Fibroblast of lung (primary cell): ENCODE measurements around the gene TM9SF2. TPM values are rescaled to one million over a fixed set of nuclear protein-coding genes. Genes with fewer than 3 reads are reported as not detected.

ENCODE experiments used
- DNase-seq, 2 donors: peaks; one replicate each; pipeline versions ENCODE4 v3.0.0 to v3.0.0-alpha.2; 2010; ENCODE audit warnings: low read depth in 2 of 2
- H2AFZ ChIP-seq: 2 replicates; pipeline ENCODE4 v1.5.1; 2012; ENCODE audit warnings: low read length, control low read depth, inconsistent platforms
- H3K27ac ChIP-seq: 2 replicates; pipeline ENCODE4 v1.5.1; 2011; ENCODE audit warnings: low read length, control low read depth; ENCODE audit not compliant: insufficient read depth
- H3K27me3 ChIP-seq: 2 replicates; pipeline ENCODE4 v1.5.1; 2011; ENCODE audit warnings: mild to moderate bottlenecking, low read length; ENCODE audit not compliant: control insufficient read depth, insufficient read depth
- H3K36me3 ChIP-seq: 2 replicates; pipeline ENCODE4 v1.5.1; 2011; ENCODE audit warnings: low read length; ENCODE audit not compliant: control insufficient read depth, insufficient read depth
- H3K4me1 ChIP-seq: 2 replicates; pipeline ENCODE4 v1.5.1; 2011; ENCODE audit warnings: low read length; ENCODE audit not compliant: control insufficient read depth, insufficient read depth; ENCODE audit errors: extremely low read depth
- H3K4me2 ChIP-seq: 2 replicates; pipeline ENCODE4 v1.5.1; 2011; ENCODE audit warnings: low read length, control low read depth; ENCODE audit not compliant: insufficient read depth; ENCODE audit errors: extremely low read depth
- H3K4me3 ChIP-seq, 4 experiments: fragments of 200-600 bp in 1 of 4; sonication (generic) in 1 of 4; replicated peaks in 1 of 4; 2 replicates each; pipeline ENCODE4 v1.5.1; 2011 to 2016; ENCODE audit warnings: low read length in 4 of 4, low read depth in 3 of 4, mild to moderate bottlenecking in 3 of 4, control low read depth in 2 of 4, inconsistent platforms in 1 of 4, mixed read lengths in 1 of 4; ENCODE audit not compliant: insufficient read depth in 1 of 4; ENCODE audit errors: control extremely low read depth in 1 of 4
- H3K79me2 ChIP-seq: 2 replicates; pipeline ENCODE4 v1.5.1; 2012; ENCODE audit warnings: mild to moderate bottlenecking, low read length, inconsistent platforms; ENCODE audit not compliant: control insufficient read depth, insufficient read depth
- H3K9ac ChIP-seq: 2 replicates; pipeline ENCODE4 v1.5.1; 2011; ENCODE audit warnings: mild to moderate bottlenecking, low read length, control low read depth; ENCODE audit not compliant: insufficient read depth
- H3K9me3 ChIP-seq: 2 replicates; pipeline ENCODE4 v1.5.1; 2012; ENCODE audit warnings: low read depth, low read length; ENCODE audit not compliant: control insufficient read depth, insufficient read depth
- H4K20me1 ChIP-seq: 2 replicates; pipeline ENCODE4 v1.5.1; 2011; ENCODE audit warnings: low read length; ENCODE audit not compliant: control insufficient read depth, insufficient read depth; ENCODE audit errors: extremely low read depth
- EZH2 ChIP-seq: IDR thresholded peaks from 2 replicates; pipeline ENCODE4 v1.5.1; 2012; ENCODE audit warnings: low read length, control low read depth, mild to moderate bottlenecking; ENCODE audit errors: missing control alignments
- polyA plus RNA-seq, 2 donors: library from polyadenylated mRNA; depleted of rRNA in 1 of 2; stranded (reverse) in 1 of 2; unstranded in 1 of 2; fragments of >200 nt; gene quantifications; 2 replicates each; pipeline ENCODE4 v1.2.1, GENCODE V29; 2011 to 2012; ENCODE audit warnings: missing spikeins in 1 of 2
- total RNA-seq: library from RNA; depleted of rRNA; stranded (reverse); fragments of >200 nt; gene quantifications from 2 replicates; pipeline ENCODE4 v1.2.1, GENCODE V29; 2014
- TF ChIP-seq, protein P1 (sequence below), 2 donors: IDR thresholded peaks in 1 of 2; conservative IDR thresholded peaks in 1 of 2; 1 replicate in 1 of 2; 2 replicates in 1 of 2; pipeline ENCODE4 v1.5.1; 2011 to 2012; ENCODE audit warnings: low read length in 2 of 2, control low read depth in 1 of 2, inconsistent platforms in 1 of 2, low read depth in 1 of 2, mild to moderate bottlenecking in 1 of 2

TM9SF2 gene
- total and polyA plus RNA-seq, 2 donors (not counting 1 experiment from before 2014, with no cell fraction given), result 109 to 149 TPM

DNA sequence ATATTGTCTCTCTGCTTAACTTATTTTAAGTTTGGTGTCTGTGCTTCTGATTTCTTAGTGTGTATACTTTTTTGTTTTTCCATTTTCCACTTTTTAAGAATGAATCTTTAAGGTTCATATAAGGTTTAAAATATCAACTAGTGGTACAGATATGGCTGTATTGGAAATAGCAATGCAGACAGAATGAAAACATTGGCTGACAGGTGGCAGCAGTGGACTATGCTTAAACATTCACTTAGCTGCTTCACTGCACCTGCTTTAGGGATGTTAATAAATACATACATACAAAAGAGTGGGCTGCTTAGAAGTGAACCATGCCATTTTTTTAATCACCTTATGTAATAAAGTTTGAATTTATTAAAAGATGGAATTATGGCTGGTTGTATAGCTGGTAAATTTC lies 27.3 kb downstream of the TM9SF2 start:
- Histone ChIP-seq H3K9ac (no peak overlapping the region), H3K9me3 (no peaks in the 10 kb centered on the region), H4K20me1 (no peaks in the 10 kb centered on the region), H3K4me3 (no peak overlapping the region), H3K27me3 (no peaks in the 10 kb centered on the region), H3K4me2 (no peak overlapping the region), H3K36me3 (peaks cover 4% of the 10 kb centered on the region), H3K27ac (no peak overlapping the region), H3K79me2 (no peaks in the 10 kb centered on the region), H2AFZ (no peak overlapping the region), H3K4me1 (no peaks in the 10 kb centered on the region)
- TF ChIP-seq, protein P1, sequence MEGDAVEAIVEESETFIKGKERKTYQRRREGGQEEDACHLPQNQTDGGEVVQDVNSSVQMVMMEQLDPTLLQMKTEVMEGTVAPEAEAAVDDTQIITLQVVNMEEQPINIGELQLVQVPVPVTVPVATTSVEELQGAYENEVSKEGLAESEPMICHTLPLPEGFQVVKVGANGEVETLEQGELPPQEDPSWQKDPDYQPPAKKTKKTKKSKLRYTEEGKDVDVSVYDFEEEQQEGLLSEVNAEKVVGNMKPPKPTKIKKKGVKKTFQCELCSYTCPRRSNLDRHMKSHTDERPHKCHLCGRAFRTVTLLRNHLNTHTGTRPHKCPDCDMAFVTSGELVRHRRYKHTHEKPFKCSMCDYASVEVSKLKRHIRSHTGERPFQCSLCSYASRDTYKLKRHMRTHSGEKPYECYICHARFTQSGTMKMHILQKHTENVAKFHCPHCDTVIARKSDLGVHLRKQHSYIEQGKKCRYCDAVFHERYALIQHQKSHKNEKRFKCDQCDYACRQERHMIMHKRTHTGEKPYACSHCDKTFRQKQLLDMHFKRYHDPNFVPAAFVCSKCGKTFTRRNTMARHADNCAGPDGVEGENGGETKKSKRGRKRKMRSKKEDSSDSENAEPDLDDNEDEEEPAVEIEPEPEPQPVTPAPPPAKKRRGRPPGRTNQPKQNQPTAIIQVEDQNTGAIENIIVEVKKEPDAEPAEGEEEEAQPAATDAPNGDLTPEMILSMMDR (conservative IDR thresholded peaks at IDR 0.05 in 1 of 2, IDR thresholded peaks at IDR 0.05 in 1 of 2; ENCODE audit: low read depth in 1 of 2, low read length in 2 of 2), result peak in 1 of 2 donors; percentile 11
- TF ChIP-seq EZH2, result no peak
- peak in 1 of 2 donors; percentile 13 for DNase-seq

DNA sequence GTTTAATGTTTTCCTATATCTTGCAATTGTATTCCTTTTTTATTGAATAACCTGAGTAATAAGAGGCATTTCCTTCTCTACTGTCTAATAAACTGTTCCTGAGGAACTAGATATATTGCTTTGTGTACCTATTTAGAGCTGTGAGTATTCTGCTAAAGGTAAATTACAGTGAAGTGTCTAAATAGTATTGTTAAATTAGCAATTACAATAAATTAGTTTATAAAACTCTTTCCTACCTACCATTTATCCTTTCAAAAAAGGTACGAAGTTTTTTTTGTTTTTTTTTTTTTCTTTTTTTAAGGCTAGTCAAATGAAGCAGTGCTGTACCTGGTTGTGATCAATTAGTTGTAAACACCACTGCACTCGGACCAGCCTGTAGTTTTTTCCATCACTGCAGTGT lies 34.8 kb downstream of the TM9SF2 start:
- Histone ChIP-seq H3K4me1 (no peaks in the 10 kb centered on the region), H3K9me3 (no peaks in the 10 kb centered on the region), H3K4me2 (no peak overlapping the region), H3K9ac (no peak overlapping the region), H3K36me3 (no peaks in the 10 kb centered on the region), H2AFZ (no peak overlapping the region), H4K20me1 (no peaks in the 10 kb centered on the region), H3K27ac (no peak overlapping the region), H3K27me3 (no peaks in the 10 kb centered on the region), H3K79me2 (no peaks in the 10 kb centered on the region), H3K4me3 (no peak overlapping the region)
- no peak for DNase-seq
- TF ChIP-seq, protein P1 (conservative IDR thresholded peaks at IDR 0.05 in 1 of 2, IDR thresholded peaks at IDR 0.05 in 1 of 2; ENCODE audit: low read depth in 1 of 2, low read length in 2 of 2), result no peak
- TF ChIP-seq EZH2, result no peak

DNA sequence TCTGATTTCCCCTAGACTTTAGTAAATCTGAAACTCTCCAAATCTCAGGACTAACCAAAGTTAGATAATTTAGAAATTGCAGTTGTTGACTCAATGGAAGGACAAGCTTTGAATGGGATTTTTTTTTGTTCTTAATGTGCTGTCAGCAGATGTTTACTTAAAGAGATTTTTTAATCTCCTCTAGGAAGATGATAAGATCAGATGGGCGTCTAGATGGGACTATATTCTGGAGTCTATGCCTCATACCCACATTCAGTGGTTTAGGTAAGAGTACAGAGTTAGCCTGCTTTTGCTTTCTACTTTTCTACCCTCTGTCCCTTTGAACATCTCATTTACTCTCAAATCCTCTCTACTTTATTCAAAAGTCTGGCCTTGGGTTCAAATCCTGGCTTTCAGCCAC lies 39.3 kb downstream of the TM9SF2 start:
- H3K9ac ChIP-seq, result no peak overlapping the region
- H2AFZ ChIP-seq, result no peak overlapping the region
- no peaks in the 10 kb centered on the region for H3K9me3 ChIP-seq
- H3K4me2 ChIP-seq, result no peak overlapping the region
- no peak overlapping the region for H3K4me3 ChIP-seq
- H3K27ac ChIP-seq, result no peak overlapping the region
- no peaks in the 10 kb centered on the region for H3K79me2 ChIP-seq
- no peaks in the 10 kb centered on the region for H3K4me1 ChIP-seq
- TF ChIP-seq, protein P1 (conservative IDR thresholded peaks at IDR 0.05 in 1 of 2, IDR thresholded peaks at IDR 0.05 in 1 of 2; ENCODE audit: low read depth in 1 of 2, low read length in 2 of 2), result no peak
- TF ChIP-seq EZH2, result no peak
- H3K36me3 ChIP-seq, result peaks cover 7% of the 10 kb centered on the region
- peak in 1 of 2 donors; percentile 3 for DNase-seq
- no peaks in the 10 kb centered on the region for H3K27me3 ChIP-seq
- H4K20me1 ChIP-seq, result no peaks in the 10 kb centered on the region
